ENCODE results near the gene FAM3C.

- TF ChIP-seq CTCF (conservative IDR thresholded peaks at IDR 0.05 in 1 of 2, IDR thresholded peaks at IDR 0.05 in 1 of 2; ENCODE audit: extremely low read depth in 1 of 2, insufficient read depth in 1 of 2, low read depth in 1 of 2, low read length in 2 of 2) (no peak), EZH2 (IDR thresholded peaks at IDR 0.05; ENCODE audit: borderline replicate concordance, low read length) (no peak)
These were observed 58.7 kb downstream of the FAM3C start for GRCh38 chr7:121337398-121337797.

Data from mammary epithelial cell (primary cell).